ENCODE results near the gene DYNAP. TPM values are rescaled to one million over a fixed set of nuclear protein-coding genes. Genes with fewer than 3 reads are reported as not detected.

Gene DYNAP
- total RNA-seq, 2 donors from 2014 or later, result not detected

GRCh38 chr18:54604211-54604610, 13.2 kb downstream of the DYNAP start:
- Histone ChIP-seq H3K9ac (ENCODE audit: low read depth in 2 of 2, low read length in 2 of 2) (no peak overlapping the region), H3K9me3 (no peaks in the 10 kb centered on the region), H3K4me3 (no peak overlapping the region), H3K4me1 (peaks cover 7% of the 10 kb centered on the region), H3K27ac (no peak overlapping the region), H3K36me3 (no peaks in the 10 kb centered on the region), H3K27me3 (no peaks in the 10 kb centered on the region)
- intact Hi-C loops (cut with DNase I), result no loop called here
- TF ChIP-seq CTCF (IDR thresholded peaks at IDR 0.05), result no peak
- no peak for DNase-seq

- Histone ChIP-seq H3K4me1 (peaks cover 7% of the 10 kb centered on the region), H3K36me3 (no peaks in the 10 kb centered on the region), H3K27me3 (no peaks in the 10 kb centered on the region), H3K27ac (peak overlapping the region; percentile 87), H3K9me3 (no peaks in the 10 kb centered on the region), H3K4me3 (peak overlapping the region; percentile 21), H3K9ac (ENCODE audit: low read depth in 2 of 2, low read length in 2 of 2) (peak overlapping the region in 1 of 2 donors; percentile 68)
- no peak for TF ChIP-seq CTCF (IDR thresholded peaks at IDR 0.05)
- intact Hi-C loops (cut with DNase I), result no loop called here
- DNase-seq, result no peak
Measured at GRCh38 chr18:54606835-54607212, 15.8 kb downstream of the DYNAP start.

- DNase-seq, result peak; percentile 38
- H3K9me3 ChIP-seq, result no peaks in the 10 kb centered on the region
- H3K36me3 ChIP-seq, result no peaks in the 10 kb centered on the region
- intact Hi-C loops (cut with DNase I), result no loop called here
- peak overlapping the region; percentile 87 for H3K27ac ChIP-seq
- H3K4me1 ChIP-seq, result peaks cover 7% of the 10 kb centered on the region
- no peaks in the 10 kb centered on the region for H3K27me3 ChIP-seq
- H3K4me3 ChIP-seq, result peak overlapping the region; percentile 21
- H3K9ac ChIP-seq (ENCODE audit: low read depth in 2 of 2, low read length in 2 of 2), result peak overlapping the region in 1 of 2 donors; percentile 68
- TF ChIP-seq CTCF (IDR thresholded peaks at IDR 0.05), result no peak
Measured at GRCh38 chr18:54607213-54608027, 16.4 kb downstream of the DYNAP start.

- intact Hi-C loops (cut with DNase I), result no loop called here
- no peak for TF ChIP-seq CTCF (IDR thresholded peaks at IDR 0.05)
- no peak for DNase-seq
Measured at GRCh38 chr18:54608028-54608642, 17.1 kb downstream of the DYNAP start.

GRCh38 chr18:54611816-54612215, 20.8 kb downstream of the DYNAP start:
- H3K9me3 ChIP-seq, result no peaks in the 10 kb centered on the region
- intact Hi-C loops (cut with DNase I), result no loop called here
- H3K4me1 ChIP-seq, result peaks cover 7% of the 10 kb centered on the region
- no peak overlapping the region for H3K9ac ChIP-seq (ENCODE audit: low read depth in 2 of 2, low read length in 2 of 2)
- no peaks in the 10 kb centered on the region for H3K36me3 ChIP-seq
- H3K4me3 ChIP-seq, result no peak overlapping the region
- H3K27ac ChIP-seq, result no peak overlapping the region
- no peaks in the 10 kb centered on the region for H3K27me3 ChIP-seq
- TF ChIP-seq CTCF (IDR thresholded peaks at IDR 0.05), result no peak
- DNase-seq, result no peak

More at GRCh38 chr18:54608028-54608642, 17.1 kb downstream of the DYNAP start:
- Histone ChIP-seq H3K27ac (peak overlapping the region; percentile 87), H3K36me3 (no peaks in the 10 kb centered on the region), H3K9me3 (no peaks in the 10 kb centered on the region), H3K4me3 (peak overlapping the region; percentile 21), H3K27me3 (no peaks in the 10 kb centered on the region), H3K4me1 (peaks cover 7% of the 10 kb centered on the region), H3K9ac (ENCODE audit: low read depth in 2 of 2, low read length in 2 of 2) (peak overlapping the region in 1 of 2 donors; percentile 68)
